Mesenteric fat pad (tissue), 1 donor: Measurements from ENCODE around the gene JAG2. TPM values are rescaled to one million over a fixed set of nuclear protein-coding genes. Genes with fewer than 3 reads are reported as not detected.

ENCODE experiments used
- DNase-seq: peaks from one replicate; pipeline ENCODE4 v3.0.0-alpha.2; 2020; ENCODE audit warnings: low spot score
- total RNA-seq: library from RNA; stranded (reverse); fragmentation: NEBNext Ultra II Directional; extraction: Animal tissue kit (Norgen Biotek cat#: 25700); gene quantifications from one replicate; pipeline ENCODE4 v1.2.1, GENCODE V29; 2021
- donor health status: DM: yes; HTN: yes; CAD: no.

Gene JAG2
- total RNA-seq, 1 donor from 2014 or later = 25.1 TPM

DNA sequence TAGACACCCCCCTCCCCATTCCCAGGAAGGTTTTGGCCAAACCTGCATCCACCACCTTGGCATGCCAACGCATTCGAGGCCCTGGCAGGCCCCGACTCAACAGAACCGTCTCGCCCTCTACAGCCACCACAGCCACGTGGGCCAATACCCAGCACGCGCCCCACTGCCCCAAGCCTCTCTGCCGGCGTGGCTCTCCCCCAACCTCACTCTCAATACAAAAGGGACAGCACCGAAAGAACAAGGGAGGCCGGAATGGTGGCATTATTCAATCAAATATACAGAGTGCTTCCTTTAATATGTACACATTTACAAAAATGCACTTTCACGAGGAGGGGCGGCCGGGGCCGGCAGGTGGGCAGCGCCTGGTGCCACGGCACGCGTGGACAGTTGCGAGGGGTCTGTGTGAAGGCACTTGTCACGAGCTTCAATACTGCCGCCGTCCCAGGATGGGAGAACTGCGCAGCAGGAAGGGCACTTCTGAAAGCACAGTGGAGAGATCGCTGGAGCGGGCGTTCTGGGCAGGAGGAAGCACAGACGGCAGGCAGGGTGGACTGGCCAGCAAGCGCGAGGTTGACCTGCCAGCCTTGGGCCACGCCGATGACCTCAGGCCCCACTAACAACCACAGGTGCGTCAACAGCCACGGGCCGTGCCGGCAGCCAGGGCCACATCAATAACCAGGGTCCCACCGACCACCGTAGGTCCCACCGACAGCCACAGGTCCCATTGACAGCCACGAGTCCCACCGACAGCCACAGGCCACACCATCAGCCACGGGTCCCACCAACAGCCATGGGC, 26.9 kb downstream of the JAG2 start:
- no peak for DNase-seq

DNA sequence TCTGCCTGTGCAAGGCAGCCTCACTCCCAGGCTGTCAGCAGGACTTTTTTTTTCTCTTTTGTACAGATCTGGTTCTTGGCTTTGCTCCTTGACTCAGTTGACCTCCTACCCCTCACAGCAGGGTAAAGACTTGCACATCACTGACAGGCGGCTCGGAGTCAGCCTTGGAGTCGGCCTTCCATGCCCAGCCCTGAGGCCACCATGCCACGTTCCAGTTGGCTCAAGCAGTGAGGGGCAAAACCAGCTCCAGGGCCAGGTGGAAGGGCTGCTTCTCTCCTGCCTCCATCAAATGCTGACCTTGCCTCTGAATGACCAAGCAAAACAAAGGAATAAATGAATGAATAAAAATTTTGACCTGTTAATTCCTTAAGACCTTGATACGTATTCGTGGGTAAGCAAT, 27.6 kb downstream of the JAG2 start:
- no peak for DNase-seq

GRCh38 chr14:105140581-105140980, 28.0 kb downstream of the JAG2 start:
- no peak for DNase-seq

DNA sequence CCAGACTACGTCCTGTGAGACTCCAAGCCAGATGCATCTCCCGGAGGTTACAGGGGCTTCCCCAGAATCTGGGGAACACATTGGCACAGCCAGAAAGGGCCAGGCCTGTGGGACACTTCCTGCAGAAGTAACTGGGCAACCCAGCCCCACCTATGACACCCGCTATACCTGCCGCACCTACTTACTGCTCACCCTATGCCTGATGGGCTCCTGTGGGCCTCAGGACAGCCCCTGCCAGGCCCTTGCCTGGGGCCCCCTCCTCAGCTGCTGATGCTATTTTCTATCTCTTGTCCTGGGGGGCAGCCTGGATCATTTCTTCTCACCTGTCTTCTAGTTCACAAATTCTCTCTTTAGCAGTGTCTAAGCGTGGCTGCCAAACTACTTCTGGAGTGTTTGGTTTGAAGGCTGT, 28.7 kb downstream of the JAG2 start:
- no peak for DNase-seq

DNA sequence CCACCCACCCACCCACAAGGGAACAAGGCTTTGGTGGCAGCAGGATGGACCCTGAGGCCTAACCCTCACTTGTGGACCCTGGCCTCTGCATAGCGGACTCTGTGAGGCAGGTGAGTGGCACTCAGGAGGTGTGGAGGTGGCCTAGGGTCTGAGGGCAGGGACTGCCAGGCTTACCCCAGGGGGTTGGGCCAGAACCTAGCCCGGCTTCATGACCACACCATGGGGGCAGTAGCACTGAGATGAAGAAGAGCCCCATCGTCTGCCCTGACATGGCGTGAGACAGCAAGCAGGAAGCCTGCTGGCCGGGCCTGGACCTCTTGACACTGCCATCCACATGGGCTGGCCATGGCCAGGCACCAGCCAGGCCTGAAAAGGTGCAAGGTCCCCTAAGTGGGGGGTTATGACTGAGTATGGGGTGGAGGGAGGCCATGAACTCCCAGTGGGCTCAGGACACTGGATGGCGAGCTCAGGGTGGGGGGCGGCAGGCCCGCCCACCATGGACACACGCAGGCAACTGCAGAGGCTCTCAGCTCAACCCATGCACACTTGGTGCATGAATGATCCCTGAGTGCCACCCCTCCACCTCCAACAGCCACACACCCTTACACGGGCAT, 29.3 kb downstream of the JAG2 start:
- peak; percentile 51 for DNase-seq

GRCh38 chr14:105138551-105139111, 29.9 kb downstream of the JAG2 start:
- DNase-seq = peak; percentile 84

DNA sequence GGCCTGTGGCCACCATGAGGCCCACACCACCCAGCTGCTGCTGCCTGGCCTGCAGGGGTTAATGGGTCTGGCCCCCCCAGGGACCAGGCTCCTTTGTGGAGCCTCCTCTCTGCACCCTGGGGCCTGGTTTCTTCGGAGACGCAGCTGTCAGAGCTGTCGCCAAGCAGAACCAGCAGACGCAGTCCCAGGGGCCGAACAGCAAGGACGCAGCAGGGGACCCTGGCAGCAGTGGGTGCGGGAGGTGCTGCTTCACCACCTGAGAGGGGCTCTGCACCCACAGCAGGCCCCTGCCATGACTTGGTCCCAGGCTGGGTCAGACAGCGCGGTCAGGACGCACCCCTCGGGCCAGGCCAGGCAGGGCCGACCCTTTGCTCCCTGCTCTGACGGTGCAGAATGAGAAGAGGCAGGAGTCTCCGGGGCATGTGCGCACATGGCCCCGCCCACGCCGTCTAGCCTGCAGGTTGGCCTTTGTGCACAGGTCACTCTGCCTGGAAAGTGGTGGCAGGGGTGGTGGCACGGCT, 30.5 kb downstream of the JAG2 start:
- DNase-seq = no peak

- DNase-seq = no peak
Observed at GRCh38 chr14:105137481-105138020, 31.0 kb downstream of the JAG2 start.

DNA sequence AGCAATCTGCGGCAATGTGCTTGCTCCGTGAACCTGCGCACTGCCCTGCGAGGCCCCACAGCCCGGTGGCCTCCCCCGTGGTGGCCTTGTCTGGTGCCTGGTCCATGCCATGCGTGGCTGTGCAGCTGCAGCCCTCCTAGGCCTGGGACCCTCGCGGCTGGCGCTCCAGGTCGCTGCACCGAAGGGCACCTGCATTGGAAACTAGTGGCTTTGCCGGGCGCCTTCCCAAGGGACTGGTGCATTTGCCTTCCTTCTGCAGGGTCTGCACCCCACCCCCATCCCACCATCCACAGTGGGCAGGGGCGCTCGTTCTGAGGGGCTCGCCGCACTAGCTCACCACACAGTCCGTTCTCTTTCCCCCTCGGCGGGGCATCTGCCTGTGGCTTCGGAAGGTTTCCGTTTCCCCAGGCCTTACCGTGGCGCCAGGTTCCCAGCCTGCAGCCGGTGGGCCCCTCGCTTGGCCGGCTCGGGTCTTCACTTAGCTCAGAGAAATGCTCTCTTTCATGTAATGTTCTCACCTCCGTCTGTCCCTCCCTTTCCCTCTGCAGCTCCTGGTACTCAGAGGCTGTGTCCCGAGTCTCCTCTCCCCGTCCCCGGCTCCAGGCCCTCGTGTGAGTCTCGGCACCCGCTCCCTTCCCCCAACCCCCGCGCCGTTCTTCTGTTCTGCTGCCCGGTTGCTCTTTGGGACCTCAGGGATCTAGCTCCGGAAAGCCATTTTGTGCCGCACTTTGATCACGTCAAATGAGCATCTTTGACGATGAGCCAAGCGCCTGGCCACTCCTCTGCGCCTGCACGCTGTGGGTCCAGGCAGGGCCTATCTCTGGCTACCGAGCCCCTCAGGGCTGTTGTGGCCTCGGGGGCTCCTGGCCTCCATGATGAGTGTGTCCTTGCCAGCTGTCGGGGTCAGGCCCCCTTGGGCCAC, 31.9 kb downstream of the JAG2 start:
- peak; percentile 87 for DNase-seq

DNA sequence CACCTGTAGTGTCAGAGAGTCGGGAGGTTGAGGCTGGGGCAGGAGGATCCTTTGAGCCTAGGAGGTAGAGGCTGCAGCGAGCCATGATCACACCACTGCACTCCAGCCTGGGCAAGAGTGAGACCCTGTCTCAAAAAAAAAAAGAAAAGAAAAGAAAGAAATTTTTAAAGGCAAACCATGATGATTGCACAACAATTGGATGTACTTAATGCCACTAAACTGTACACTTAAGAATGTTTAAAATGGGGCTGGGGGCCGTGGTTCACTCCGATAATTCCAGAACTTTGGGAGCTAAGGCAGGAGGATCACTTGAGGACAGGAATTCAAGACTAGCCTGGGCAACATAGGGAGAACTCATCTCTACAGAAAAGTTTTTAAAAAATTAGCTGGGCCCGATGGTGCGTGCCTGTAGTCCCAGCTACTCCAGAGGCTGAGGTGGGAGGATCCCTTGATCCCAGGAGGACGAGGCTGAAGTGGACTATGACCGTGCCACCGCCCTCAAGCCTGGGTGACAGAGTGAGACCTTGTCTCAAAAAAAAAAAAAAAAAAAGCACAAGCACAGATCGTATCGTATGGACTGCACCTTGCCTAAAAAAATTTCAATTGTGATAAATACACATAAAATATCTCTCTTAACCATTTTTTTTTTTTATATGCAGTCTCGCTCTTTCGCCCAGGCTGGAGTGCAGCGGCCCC, 32.7 kb downstream of the JAG2 start:
- peak; percentile 33 for DNase-seq

GRCh38 chr14:105132921-105133654, 35.5 kb downstream of the JAG2 start:
- DNase-seq = peak; percentile 11

DNA sequence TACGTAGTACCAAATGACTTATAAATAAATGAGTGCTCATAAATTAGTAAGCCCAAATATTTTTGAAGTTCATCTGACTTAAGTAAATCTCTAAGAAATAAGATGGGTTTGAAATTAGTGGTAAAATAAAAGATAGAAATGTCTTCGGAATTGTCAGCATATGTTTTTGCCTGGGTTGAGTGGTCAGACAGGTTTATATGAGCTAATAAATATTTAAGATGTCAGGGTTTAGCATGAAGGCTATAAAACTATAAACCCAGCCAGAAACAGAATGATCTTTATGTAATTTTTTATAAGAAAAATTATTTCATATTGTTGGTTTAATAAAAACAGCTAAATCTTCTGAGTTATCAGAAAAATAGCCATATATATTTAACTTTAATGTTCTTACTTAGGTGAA, 37.3 kb downstream of the JAG2 start:
- DNase-seq = no peak

DNA sequence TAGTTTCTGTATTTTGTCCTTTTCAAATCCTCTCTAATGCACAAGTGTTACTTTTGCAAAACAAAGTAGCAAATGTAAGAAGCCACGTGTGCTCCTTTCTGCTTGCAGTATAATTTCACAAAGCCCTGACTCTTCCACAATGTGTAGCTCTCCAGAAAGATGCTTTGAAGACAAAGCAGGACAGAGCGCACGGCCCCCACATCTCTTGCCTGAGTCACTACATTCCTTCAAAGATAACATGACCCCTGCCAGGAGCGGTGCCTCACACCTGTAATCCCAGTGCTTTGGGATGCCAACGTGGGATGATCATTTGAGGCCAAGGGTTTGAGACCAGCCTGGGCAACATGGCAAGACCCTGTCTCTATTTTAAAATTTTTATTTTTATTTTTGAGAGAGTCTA, 40.5 kb downstream of the JAG2 start:
- DNase-seq = peak; percentile 49

GRCh38 chr14:105126981-105127329, 41.6 kb downstream of the JAG2 start:
- peak; percentile 81 for DNase-seq

- peak; percentile 72 for DNase-seq
Observed at GRCh38 chr14:105126126-105126980, 42.2 kb downstream of the JAG2 start.

GRCh38 chr14:105124823-105125222, 43.8 kb downstream of the JAG2 start:
- peak; percentile 47 for DNase-seq

DNA sequence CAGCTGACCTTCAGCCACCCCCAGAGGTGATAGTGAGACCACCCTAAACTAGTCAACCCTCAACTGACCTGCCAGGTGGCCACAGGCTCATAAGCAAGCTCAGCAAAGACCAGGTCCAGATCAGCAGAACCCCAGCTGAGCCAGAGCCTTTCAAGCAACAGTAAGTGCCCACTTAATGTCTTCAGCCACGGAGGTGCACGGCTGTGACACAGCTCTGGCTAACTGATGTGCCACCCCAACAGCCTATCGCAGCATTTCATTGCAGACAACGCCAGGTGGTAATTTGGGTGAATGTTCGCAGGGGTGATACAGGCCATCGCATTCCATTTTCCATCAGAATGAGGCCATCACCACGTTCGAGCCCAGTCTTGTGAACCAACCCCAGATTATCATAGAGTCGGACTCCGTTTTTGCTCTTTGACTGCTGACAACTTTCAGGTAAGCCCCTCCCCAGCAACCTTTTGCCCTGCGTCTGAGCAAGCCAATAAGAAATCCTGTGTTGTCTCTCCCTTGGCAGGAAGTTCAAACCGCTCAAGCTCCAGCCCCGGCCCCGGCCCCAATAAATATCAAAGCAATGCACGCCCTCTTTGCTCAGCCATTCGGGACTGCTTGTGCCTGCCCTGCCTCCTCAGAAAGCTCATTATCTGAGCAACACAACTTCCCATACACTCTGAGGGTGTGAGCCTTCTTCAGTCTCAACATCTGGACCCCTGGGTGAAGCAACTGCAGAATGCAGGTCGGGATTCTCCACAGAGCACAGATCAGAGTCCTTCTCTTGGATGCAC, 44.4 kb downstream of the JAG2 start:
- peak; percentile 45 for DNase-seq
